CD14-positive monocyte (primary cell): Measurements from ENCODE around the gene BLOC1S1. TPM values are rescaled to one million over a fixed set of nuclear protein-coding genes. Genes with fewer than 3 reads are reported as not detected.

ENCODE experiments used
- DNase-seq, 3 donors: peaks; one replicate each; pipeline ENCODE4 v3.0.0-alpha.2; 2011 to 2022
- H2AFZ ChIP-seq: 2 replicates; pipeline ENCODE4 v1.6.0; 2012; ENCODE audit warnings: mild to moderate bottlenecking, low read depth, low read length, inconsistent platforms; ENCODE audit not compliant: insufficient read depth, poor library complexity, severe bottlenecking
- H3K27ac ChIP-seq, 2 donors: 1 replicate in 1 of 2; 2 replicates in 1 of 2; pipeline ENCODE4 v1.5.1; 2012 to 2013; ENCODE audit warnings: low read length in 2 of 2, control low read depth in 1 of 2, inconsistent platforms in 1 of 2, low read depth in 1 of 2, mild to moderate bottlenecking in 1 of 2
- H3K27me3 ChIP-seq, 2 donors: one replicate each; pipeline versions ENCODE4 v1.6.0 to v1.6.1; 2011 to 2013; ENCODE audit warnings: low read length in 2 of 2; ENCODE audit not compliant: control insufficient read depth in 2 of 2, insufficient read depth in 2 of 2
- H3K36me3 ChIP-seq, 2 donors: replicated peaks in 1 of 2; 1 replicate in 1 of 2; 2 replicates in 1 of 2; pipeline versions ENCODE4 v1.5.1 to v1.6.1; 2012 to 2013; ENCODE audit warnings: low read length in 2 of 2, control low read depth in 1 of 2, inconsistent platforms in 1 of 2, mild to moderate bottlenecking in 1 of 2; ENCODE audit not compliant: insufficient read depth in 2 of 2, control insufficient read depth in 1 of 2
- H3K4me1 ChIP-seq, 2 donors: 1 replicate in 1 of 2; 2 replicates in 1 of 2; pipeline versions ENCODE4 v1.5.1 to v1.6.1; 2012 to 2013; ENCODE audit warnings: low read length in 2 of 2, control low read depth in 1 of 2, inconsistent platforms in 1 of 2, mild to moderate bottlenecking in 1 of 2, moderate library complexity in 1 of 2; ENCODE audit not compliant: insufficient read depth in 2 of 2, control insufficient read depth in 1 of 2
- H3K4me2 ChIP-seq: replicated peaks from 2 replicates; pipeline ENCODE3; 2012; ENCODE audit warnings: low read length, moderate library complexity, mild to moderate bottlenecking; ENCODE audit not compliant: poor library complexity, severe bottlenecking; ENCODE audit errors: extremely low read depth
- H3K4me3 ChIP-seq, 3 experiments: fragments of 200-600 bp in 1 of 3; sonication (generic) in 1 of 3; replicated peaks in 1 of 3; 1 replicate in 2 of 3; 2 replicates in 1 of 3; pipeline ENCODE4 v1.5.1; 2011 to 2013; ENCODE audit warnings: low read length in 3 of 3, mild to moderate bottlenecking in 3 of 3, control low read depth in 2 of 3, low read depth in 2 of 3, inconsistent platforms in 1 of 3, moderate library complexity in 1 of 3
- H3K79me2 ChIP-seq: 2 replicates; pipeline ENCODE4 v1.6.0; 2012; ENCODE audit warnings: mild to moderate bottlenecking, control low read depth, inconsistent platforms, low read length, moderate library complexity; ENCODE audit not compliant: insufficient read depth
- H3K9ac ChIP-seq: 2 replicates; pipeline ENCODE4 v1.6.0; 2017; ENCODE audit warnings: low read length, mild to moderate bottlenecking; ENCODE audit not compliant: insufficient read depth, poor library complexity, severe bottlenecking
- H3K9me3 ChIP-seq, 2 donors: replicated peaks in 1 of 2; 1 replicate in 1 of 2; 2 replicates in 1 of 2; pipeline versions ENCODE4 v1.5.1 to v1.6.1; 2012 to 2013; ENCODE audit warnings: low read length in 2 of 2, control low read depth in 1 of 2; ENCODE audit not compliant: control insufficient read depth in 1 of 2, insufficient read depth in 1 of 2
- H4K20me1 ChIP-seq: 2 replicates; pipeline ENCODE4 v1.6.0; 2012; ENCODE audit warnings: mild to moderate bottlenecking, low read length, control low read depth, moderate library complexity; ENCODE audit not compliant: insufficient read depth
- H3K27ac Mint-ChIP-seq, 7 donors: one replicate each; pipeline ENCODE4 v1.8.0; 2020; ENCODE audit warnings: mild to moderate bottlenecking in 7 of 7, mixed read lengths in 7 of 7, moderate library complexity in 6 of 7, inconsistent platforms in 2 of 7
- H3K27me3 Mint-ChIP-seq, 3 donors: one replicate each; pipeline ENCODE4 v1.8.0; 2021 to 2022; ENCODE audit warnings: low read depth in 3 of 3, mild to moderate bottlenecking in 3 of 3, mixed read lengths in 3 of 3, moderate library complexity in 3 of 3, inconsistent platforms in 1 of 3
- H3K36me3 Mint-ChIP-seq, 2 donors: one replicate each; pipeline ENCODE4 v1.8.0; 2020; ENCODE audit warnings: mixed read lengths in 2 of 2, inconsistent platforms in 1 of 2, mild to moderate bottlenecking in 1 of 2
- H3K4me1 Mint-ChIP-seq: one replicate; pipeline ENCODE4 v1.8.0; 2020; ENCODE audit warnings: mild to moderate bottlenecking, mixed read lengths
- H3K4me3 Mint-ChIP-seq, 2 donors: one replicate each; pipeline ENCODE4 v1.8.0; 2020; ENCODE audit warnings: mild to moderate bottlenecking in 2 of 2, mixed read lengths in 2 of 2, moderate library complexity in 1 of 2
- H3K9me3 Mint-ChIP-seq, 7 donors: one replicate each; pipeline ENCODE4 v1.8.0; 2020 to 2022; ENCODE audit warnings: mixed read lengths in 7 of 7, mild to moderate bottlenecking in 6 of 7, moderate library complexity in 6 of 7, inconsistent platforms in 2 of 7
- WGBS: methylation state at CpG from one replicate; pipeline ENCODE4 v1.1.5; 2013; ENCODE audit warnings: missing lambda C conversion rate; ENCODE audit not compliant: insufficient coverage; 5-methylcytosine and 5-hydroxymethylcytosine counted together
- intact Hi-C, 2 donors: fragments of 100-400 bp; cut with micrococcal nuclease; formaldehyde crosslinking; loops; one replicate each; pipeline versions ENCODE4 v1.15.0 to v1.15.1; 2023
- polyA plus RNA-seq, 3 donors: library from polyadenylated mRNA; depleted of rRNA in 1 of 3; unstranded in 2 of 3; stranded (reverse) in 1 of 3; fragments of 300-500 nt in 2 of 3; fragments of >200 nt in 1 of 3; fragmentation: Illumina TruSeq in 2 of 3; gene quantifications; 1 replicate in 2 of 3; 2 replicates in 1 of 3; pipeline ENCODE4 v1.2.3, GENCODE V29; 2012 to 2021
- TF ChIP-seq, protein P1 (sequence below): fragments of 200-600 bp; IDR thresholded peaks from one replicate; pipeline ENCODE4 v1.8.0; 2022; ENCODE audit warnings: antibody characterized with exemption, mild to moderate bottlenecking

BLOC1S1 gene
- polyA plus RNA-seq, 3 donors, result 222 to 358 (median 223) TPM

DNA sequence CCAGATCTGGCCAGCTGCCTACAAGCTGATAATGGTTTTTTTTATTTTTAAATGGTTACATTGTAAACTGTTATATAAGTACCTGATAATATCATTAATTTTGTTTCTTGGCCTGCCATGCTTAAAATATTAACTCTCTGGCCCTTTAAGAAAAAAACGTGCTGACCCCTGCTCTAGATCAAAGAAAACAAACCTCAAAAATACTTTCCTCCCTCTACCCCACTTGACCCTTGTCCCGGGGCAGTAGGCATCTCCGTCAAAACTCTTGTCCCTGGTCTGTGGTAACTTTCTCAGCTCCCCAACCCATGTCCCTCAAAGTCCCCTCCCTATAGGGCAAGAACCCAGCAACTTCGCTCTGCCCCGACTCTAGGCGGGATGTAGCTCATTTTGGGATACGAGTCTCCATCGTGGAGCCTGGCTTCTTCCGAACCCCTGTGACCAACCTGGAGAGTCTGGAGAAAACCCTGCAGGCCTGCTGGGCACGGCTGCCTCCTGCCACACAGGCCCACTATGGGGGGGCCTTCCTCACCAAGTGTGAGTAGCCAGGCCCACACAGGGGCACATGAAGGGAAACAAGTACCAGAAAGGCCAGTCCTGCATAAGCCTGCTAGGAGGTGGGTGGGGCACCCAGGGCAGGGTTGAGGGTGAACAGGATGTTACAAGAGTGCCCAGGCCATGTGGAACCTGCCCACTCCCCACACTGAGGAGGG is 7.8 kb downstream of the BLOC1S1 start:
- Mint-ChIP-seq H3K36me3 (peaks cover 57 to 74% of the 10 kb centered on the region in 2 donors), H3K27ac (peak overlapping the region in 3 of 7 donors; percentile 35 to 57 (median 53)), H3K27me3 (no peaks in the 10 kb centered on the region), H3K9me3 (peaks cover 0 to 4% (median 0%) of the 10 kb centered on the region in 7 donors), H3K4me1 (peaks cover 55% of the 10 kb centered on the region), H3K4me3 (no peak overlapping the region)
- no peak overlapping the region for H3K4me3 ChIP-seq
- peaks cover 42% of the 10 kb centered on the region for H3K79me2 ChIP-seq
- intact Hi-C loops, result loop anchor here in 1 of 2 donors (5.0 kb wide), 1 partner anchor 66 kb away; no protein-coding TSS in a partner anchor
- H2AFZ ChIP-seq, result no peak overlapping the region
- WGBS, result 91% methylated on average over 10 of the region's 10 CpGs
- no peak overlapping the region for H3K27ac ChIP-seq
- no peaks in the 10 kb centered on the region for H3K9me3 ChIP-seq
- no peak for DNase-seq
- no peak overlapping the region for H3K9ac ChIP-seq
- no peak overlapping the region for H3K4me2 ChIP-seq
- H3K4me1 ChIP-seq, result peaks cover 19 to 47% of the 10 kb centered on the region in 2 donors
- no peaks in the 10 kb centered on the region for H3K27me3 ChIP-seq
- H4K20me1 ChIP-seq, result peaks cover 68% of the 10 kb centered on the region
- peaks cover 38 to 83% of the 10 kb centered on the region in 2 donors for H3K36me3 ChIP-seq
- TF ChIP-seq, protein P1, sequence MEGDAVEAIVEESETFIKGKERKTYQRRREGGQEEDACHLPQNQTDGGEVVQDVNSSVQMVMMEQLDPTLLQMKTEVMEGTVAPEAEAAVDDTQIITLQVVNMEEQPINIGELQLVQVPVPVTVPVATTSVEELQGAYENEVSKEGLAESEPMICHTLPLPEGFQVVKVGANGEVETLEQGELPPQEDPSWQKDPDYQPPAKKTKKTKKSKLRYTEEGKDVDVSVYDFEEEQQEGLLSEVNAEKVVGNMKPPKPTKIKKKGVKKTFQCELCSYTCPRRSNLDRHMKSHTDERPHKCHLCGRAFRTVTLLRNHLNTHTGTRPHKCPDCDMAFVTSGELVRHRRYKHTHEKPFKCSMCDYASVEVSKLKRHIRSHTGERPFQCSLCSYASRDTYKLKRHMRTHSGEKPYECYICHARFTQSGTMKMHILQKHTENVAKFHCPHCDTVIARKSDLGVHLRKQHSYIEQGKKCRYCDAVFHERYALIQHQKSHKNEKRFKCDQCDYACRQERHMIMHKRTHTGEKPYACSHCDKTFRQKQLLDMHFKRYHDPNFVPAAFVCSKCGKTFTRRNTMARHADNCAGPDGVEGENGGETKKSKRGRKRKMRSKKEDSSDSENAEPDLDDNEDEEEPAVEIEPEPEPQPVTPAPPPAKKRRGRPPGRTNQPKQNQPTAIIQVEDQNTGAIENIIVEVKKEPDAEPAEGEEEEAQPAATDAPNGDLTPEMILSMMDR, result no peak

DNA sequence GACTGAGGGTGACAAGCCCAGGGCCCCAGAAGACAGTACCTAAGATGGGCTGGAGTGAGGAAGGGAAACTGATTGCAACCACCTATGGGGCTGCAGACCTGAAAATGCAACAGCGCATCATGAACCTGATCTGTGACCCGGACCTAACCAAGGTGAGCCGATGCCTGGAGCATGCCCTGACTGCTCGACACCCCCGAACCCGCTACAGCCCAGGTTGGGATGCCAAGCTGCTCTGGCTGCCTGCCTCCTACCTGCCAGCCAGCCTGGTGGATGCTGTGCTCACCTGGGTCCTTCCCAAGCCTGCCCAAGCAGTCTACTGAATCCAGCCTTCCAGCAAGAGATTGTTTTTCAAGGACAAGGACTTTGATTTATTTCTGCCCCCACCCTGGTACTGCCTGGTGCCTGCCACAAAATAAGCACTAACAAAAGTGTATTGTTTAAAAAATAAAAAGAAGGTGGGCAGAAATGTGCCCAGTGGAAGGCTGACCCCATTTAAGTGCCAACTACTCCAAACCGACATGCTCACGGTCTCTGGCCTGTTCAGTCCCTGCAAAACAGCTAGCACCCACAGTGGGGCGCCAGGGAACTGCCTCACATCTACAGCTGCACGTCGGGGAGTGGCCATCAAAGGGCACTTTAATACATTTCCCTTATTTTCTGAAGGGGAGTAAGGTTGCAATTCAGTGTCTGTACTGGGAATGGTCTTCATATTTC is 8.5 kb downstream of the BLOC1S1 start:
- Mint-ChIP-seq H3K36me3 (peaks cover 51 to 67% of the 10 kb centered on the region in 2 donors), H3K4me3 (no peak overlapping the region), H3K27ac (peak overlapping the region in 6 of 7 donors; percentile 6 to 76 (median 54)), H3K27me3 (no peaks in the 10 kb centered on the region), H3K4me1 (peaks cover 51% of the 10 kb centered on the region), H3K9me3 (peaks cover 0 to 4% (median 0%) of the 10 kb centered on the region in 7 donors)
- intact Hi-C loops, result loop anchor here in 1 of 2 donors (5.0 kb wide), 1 partner anchor 67 kb away; no protein-coding TSS in a partner anchor
- peaks cover 19 to 42% of the 10 kb centered on the region in 2 donors for H3K4me1 ChIP-seq
- H2AFZ ChIP-seq, result no peak overlapping the region
- no peak overlapping the region for H3K4me2 ChIP-seq
- no peaks in the 10 kb centered on the region for H3K9me3 ChIP-seq
- no peak overlapping the region for H3K27ac ChIP-seq
- peaks cover 30 to 76% of the 10 kb centered on the region in 2 donors for H3K36me3 ChIP-seq
- H3K4me3 ChIP-seq, result no peak overlapping the region
- H3K9ac ChIP-seq, result no peak overlapping the region
- TF ChIP-seq, protein P1, result peak; percentile 77
- H3K79me2 ChIP-seq, result peaks cover 42% of the 10 kb centered on the region
- DNase-seq, result peak; percentile 68 to 72 (median 70)
- no peaks in the 10 kb centered on the region for H3K27me3 ChIP-seq
- H4K20me1 ChIP-seq, result peaks cover 61% of the 10 kb centered on the region
- 85% methylated on average over 7 of the region's 11 CpGs for WGBS
